OCI-LY7 (cell line): ENCODE results near the gene RPL38. TPM values are rescaled to one million over a fixed set of nuclear protein-coding genes. Genes with fewer than 3 reads are reported as not detected.

Experiments used
- BruUV-seq: library from RNA; stranded (reverse); fragments of 400-500 nt; replicated peaks from 2 replicates; lab custom pipeline; 2021; lab: Mats Ljungman, UMichigan
- CTCF ChIA-PET: fragments of 300-600 bp; sonication (Branson Sonifier 250); formaldehyde crosslinking; loops from one replicate; lab custom pipeline; 2022; ENCODE audit warnings: antibody characterized with exemption; ENCODE audit not compliant: unreplicated experiment; lab: Charles Lee
- POLR2A ChIA-PET: fragments of 300-600 bp; sonication (Branson Sonifier 250); formaldehyde crosslinking; loops from one replicate; lab custom pipeline; 2022; ENCODE audit warnings: antibody characterized with exemption; lab: Charles Lee
- DNase-seq: peaks from one replicate; pipeline ENCODE4 v3.0.0-alpha.2; 2015; ENCODE audit warnings: low spot score
- H2AFZ ChIP-seq: fragments of 200-600 bp; sonication (generic), shearing (Covaris generic); 2 replicates; pipeline ENCODE4 v1.6.1; 2014; ENCODE audit warnings: mild to moderate bottlenecking, antibody characterized with exemption, low read length, moderate library complexity
- H3K27ac ChIP-seq: fragments of 200-600 bp; sonication (generic); 2 replicates; pipeline ENCODE4 v1.5.1; 2014; ENCODE audit warnings: mixed run types, low read depth, mild to moderate bottlenecking, moderate library complexity, low read length, inconsistent platforms; ENCODE audit not compliant: poor library complexity, severe bottlenecking
- H3K36me3 ChIP-seq: fragments of 200-600 bp; sonication (generic); 2 replicates; pipeline ENCODE4 v1.6.1; 2014; ENCODE audit warnings: mild to moderate bottlenecking, antibody characterized with exemption, low read length, moderate library complexity, mixed read lengths; ENCODE audit not compliant: insufficient read depth
- H3K4me1 ChIP-seq: fragments of 200-600 bp; sonication (generic); 2 replicates; pipeline ENCODE4 v1.5.1; 2014; ENCODE audit warnings: mild to moderate bottlenecking, low read length; ENCODE audit not compliant: insufficient read depth, poor library complexity, severe bottlenecking
- H3K4me2 ChIP-seq: fragments of 200-600 bp; sonication (generic); 2 replicates; pipeline ENCODE4 v1.6.1; 2014; ENCODE audit warnings: mild to moderate bottlenecking, low read length
- H3K4me3 ChIP-seq: fragments of 200-600 bp; sonication (generic); 2 replicates; pipeline ENCODE4 v1.5.1; 2014; ENCODE audit warnings: mild to moderate bottlenecking, low read depth, low read length; ENCODE audit not compliant: poor library complexity, severe bottlenecking
- H3K79me2 ChIP-seq: fragments of 200-600 bp; sonication (generic); 2 replicates; pipeline ENCODE4 v1.6.1; 2016; ENCODE audit warnings: low read depth, mild to moderate bottlenecking, low read length, moderate library complexity, mixed read lengths; ENCODE audit not compliant: insufficient read depth
- H3K9me2 ChIP-seq: fragments of 200-600 bp; sonication (generic); 2 replicates; pipeline ENCODE4 v1.6.1; 2016; ENCODE audit warnings: mild to moderate bottlenecking, low read length, mixed read lengths; ENCODE audit not compliant: insufficient read depth
- H3K9me3 ChIP-seq: fragments of 200-600 bp; sonication (generic); 2 replicates; pipeline ENCODE4 v1.6.1; 2014; ENCODE audit warnings: mild to moderate bottlenecking, mixed run types, low read length, mixed read lengths
- H4K20me1 ChIP-seq: fragments of 200-600 bp; sonication (generic); 2 replicates; pipeline ENCODE4 v1.6.1; 2014; ENCODE audit warnings: mild to moderate bottlenecking, antibody characterized with exemption, low read length, moderate library complexity, mixed read lengths; ENCODE audit not compliant: insufficient read depth
- EZH2phosphoT487 ChIP-seq: fragments of 200-600 bp; sonication (generic); IDR thresholded peaks from 2 replicates; pipeline ENCODE4 v1.6.1; 2018; ENCODE audit warnings: low read depth, borderline replicate concordance, mild to moderate bottlenecking, mixed run types, antibody characterized with exemption, low read length, moderate library complexity, mixed read lengths
- intact Hi-C: fragments of 100-400 bp; cut with micrococcal nuclease; formaldehyde crosslinking; loops from one replicate; pipeline ENCODE4 v1.10.0; 2022; ENCODE audit not compliant: unreplicated experiment
- total RNA-seq, 2 experiments: library from RNA; depleted of rRNA in 1 of 2; stranded (reverse); fragments of >200 nt in 1 of 2; shearing (Covaris generic) in 1 of 2; gene quantifications; 2 replicates each; pipeline ENCODE4 v1.2.3, GENCODE V29; 2014 to 2022
- TF ChIP-seq, protein P1 (sequence below): fragments of 200-600 bp; sonication (generic); conservative IDR thresholded peaks from 2 replicates; pipeline ENCODE4 v1.5.1; 2014; ENCODE audit warnings: mild to moderate bottlenecking, antibody characterized with exemption, low read length, moderate library complexity, mixed read lengths

The RPL38 gene
- total RNA-seq, 2 experiments from 2014 or later = 1,845 to 4,732 TPM

DNA sequence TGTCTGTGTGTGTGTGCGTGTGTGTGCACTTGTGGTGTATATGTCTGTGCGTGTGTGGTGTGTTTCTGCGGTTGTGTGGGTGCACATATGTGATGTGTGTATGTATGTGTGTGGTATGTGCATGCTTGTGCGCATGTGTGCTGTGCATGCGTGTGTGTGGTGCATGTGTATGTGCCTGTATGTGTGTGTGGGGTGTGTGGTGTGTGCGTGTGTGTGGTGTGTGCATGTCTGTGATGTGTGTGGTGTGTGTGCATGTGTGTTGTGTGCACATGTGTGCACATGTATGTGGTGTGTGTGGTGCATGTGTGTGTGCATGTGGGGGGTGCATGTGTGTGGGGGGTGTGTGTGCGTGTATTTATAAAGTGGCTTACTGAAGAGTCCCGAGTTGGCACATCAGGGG lies 47.6 kb downstream of the RPL38 start:
- Histone ChIP-seq H4K20me1 (no peaks in the 10 kb centered on the region), H3K4me3 (no peak overlapping the region), H3K79me2 (no peaks in the 10 kb centered on the region), H3K9me3 (no peaks in the 10 kb centered on the region), H3K9me2 (no peaks in the 10 kb centered on the region), H3K27ac (no peak overlapping the region), H2AFZ (no peak overlapping the region), H3K36me3 (no peaks in the 10 kb centered on the region), H3K4me1 (no peaks in the 10 kb centered on the region), H3K4me2 (no peak overlapping the region)
- POLR2A ChIA-PET = no interaction called here
- no peak for TF ChIP-seq EZH2phosphoT487
- TF ChIP-seq, protein P1, sequence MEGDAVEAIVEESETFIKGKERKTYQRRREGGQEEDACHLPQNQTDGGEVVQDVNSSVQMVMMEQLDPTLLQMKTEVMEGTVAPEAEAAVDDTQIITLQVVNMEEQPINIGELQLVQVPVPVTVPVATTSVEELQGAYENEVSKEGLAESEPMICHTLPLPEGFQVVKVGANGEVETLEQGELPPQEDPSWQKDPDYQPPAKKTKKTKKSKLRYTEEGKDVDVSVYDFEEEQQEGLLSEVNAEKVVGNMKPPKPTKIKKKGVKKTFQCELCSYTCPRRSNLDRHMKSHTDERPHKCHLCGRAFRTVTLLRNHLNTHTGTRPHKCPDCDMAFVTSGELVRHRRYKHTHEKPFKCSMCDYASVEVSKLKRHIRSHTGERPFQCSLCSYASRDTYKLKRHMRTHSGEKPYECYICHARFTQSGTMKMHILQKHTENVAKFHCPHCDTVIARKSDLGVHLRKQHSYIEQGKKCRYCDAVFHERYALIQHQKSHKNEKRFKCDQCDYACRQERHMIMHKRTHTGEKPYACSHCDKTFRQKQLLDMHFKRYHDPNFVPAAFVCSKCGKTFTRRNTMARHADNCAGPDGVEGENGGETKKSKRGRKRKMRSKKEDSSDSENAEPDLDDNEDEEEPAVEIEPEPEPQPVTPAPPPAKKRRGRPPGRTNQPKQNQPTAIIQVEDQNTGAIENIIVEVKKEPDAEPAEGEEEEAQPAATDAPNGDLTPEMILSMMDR = no peak
- BruUV-seq = no TSS peak
- CTCF ChIA-PET = no interaction called here
- intact Hi-C loops = no loop called here
- DNase-seq = no peak

DNA sequence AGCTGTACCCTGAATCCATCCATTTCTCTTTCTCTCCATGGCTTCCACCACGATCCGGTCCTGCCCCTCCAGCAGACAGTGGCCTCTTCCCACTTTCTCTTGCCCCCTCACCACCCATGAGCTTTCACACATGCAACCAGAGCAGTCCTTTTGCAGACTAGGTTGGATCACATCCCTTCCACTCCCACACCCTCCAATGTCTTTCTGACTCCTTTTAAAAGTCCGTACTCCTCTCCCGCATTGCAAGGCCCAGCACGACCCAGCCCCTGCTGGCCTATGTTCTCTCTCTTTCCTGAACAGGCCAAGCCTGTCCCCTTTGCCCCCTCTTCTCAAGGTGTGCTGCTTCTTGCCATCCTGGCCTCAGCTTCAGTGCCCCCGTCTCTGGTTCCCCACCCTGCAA lies 48.1 kb downstream of the RPL38 start:
- Histone ChIP-seq H3K4me1 (no peaks in the 10 kb centered on the region), H2AFZ (no peak overlapping the region), H3K9me2 (no peaks in the 10 kb centered on the region), H3K9me3 (no peaks in the 10 kb centered on the region), H3K4me3 (no peak overlapping the region), H3K36me3 (no peaks in the 10 kb centered on the region), H3K27ac (no peak overlapping the region), H3K4me2 (no peak overlapping the region), H3K79me2 (no peaks in the 10 kb centered on the region), H4K20me1 (no peaks in the 10 kb centered on the region)
- TF ChIP-seq EZH2phosphoT487 = no peak
- TF ChIP-seq, protein P1 = no peak
- intact Hi-C loops = no loop called here
- POLR2A ChIA-PET = no interaction called here
- DNase-seq = no peak
- CTCF ChIA-PET = no interaction called here
- no TSS peak for BruUV-seq

DNA sequence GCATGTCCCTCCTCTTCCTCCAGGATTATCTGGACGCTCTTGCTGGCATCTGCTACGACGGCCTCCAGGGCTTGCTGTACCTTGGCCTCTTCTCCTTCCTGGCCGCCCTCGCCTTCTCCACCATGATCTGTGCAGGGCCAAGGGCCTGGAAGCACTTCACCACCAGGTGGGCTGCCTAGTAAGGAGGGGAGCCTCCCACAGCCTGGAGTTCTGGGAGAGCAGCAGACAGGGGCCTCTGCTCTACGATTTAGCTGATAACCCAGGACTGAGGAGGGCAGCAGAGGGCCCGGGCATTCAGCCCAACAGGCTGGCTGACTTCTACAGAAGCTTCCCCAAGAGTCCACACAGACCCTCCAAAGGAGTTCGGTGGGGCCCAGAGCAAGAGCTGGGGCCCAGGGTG lies 48.7 kb downstream of the RPL38 start:
- intact Hi-C loops = no loop called here
- Histone ChIP-seq H4K20me1 (no peaks in the 10 kb centered on the region), H3K9me3 (no peaks in the 10 kb centered on the region), H3K4me1 (no peaks in the 10 kb centered on the region), H3K27ac (no peak overlapping the region), H3K36me3 (no peaks in the 10 kb centered on the region), H3K4me3 (no peak overlapping the region), H3K9me2 (no peaks in the 10 kb centered on the region), H3K4me2 (no peak overlapping the region), H3K79me2 (no peaks in the 10 kb centered on the region), H2AFZ (no peak overlapping the region)
- DNase-seq = no peak
- BruUV-seq = no TSS peak
- POLR2A ChIA-PET = interaction anchor here (0.5 kb wide), 1 partner anchor 718 kb away, joined by 3 read pairs; no protein-coding TSS in a partner anchor
- CTCF ChIA-PET = no interaction called here
- TF ChIP-seq EZH2phosphoT487 = no peak
- TF ChIP-seq, protein P1 = no peak
